Neuronal stem cell (in vitro differentiated cells): Measurements from ENCODE around the gene USPL1.
A peak's percentile ranks its signal among the peaks of the same experiment; 100 is the strongest.

Experiments
- DNase-seq: peaks from one replicate; pipeline ENCODE4 v3.0.0-alpha.2; 2013; ENCODE audit warnings: low spot score
- H2AFZ ChIP-seq: one replicate; pipeline ENCODE4 v1.6.1; 2013; ENCODE audit warnings: mild to moderate bottlenecking, low read length, inconsistent platforms
- H2AK5ac ChIP-seq: 2 replicates; pipeline ENCODE4 v1.6.1; 2013; ENCODE audit warnings: low read depth, mild to moderate bottlenecking, inconsistent platforms, low read length, moderate library complexity, mixed read lengths
- H2BK120ac ChIP-seq: 2 replicates; pipeline ENCODE4 v1.6.1; 2013; ENCODE audit warnings: low read depth, mild to moderate bottlenecking, inconsistent platforms, low read length, moderate library complexity, mixed read lengths
- H2BK12ac ChIP-seq: one replicate; pipeline ENCODE4 v1.6.1; 2013; ENCODE audit warnings: low read length, inconsistent platforms
- H2BK15ac ChIP-seq: 2 replicates; pipeline ENCODE4 v1.6.1; 2013; ENCODE audit warnings: mild to moderate bottlenecking, low read length, inconsistent platforms, mixed read lengths
- H2BK5ac ChIP-seq: one replicate; pipeline ENCODE4 v1.6.1; 2013; ENCODE audit warnings: inconsistent platforms, mild to moderate bottlenecking, low read length, moderate library complexity
- H3K14ac ChIP-seq: one replicate; pipeline ENCODE4 v1.6.1; 2013; ENCODE audit warnings: low read length, inconsistent platforms
- H3K18ac ChIP-seq: 2 replicates; pipeline ENCODE4 v1.6.1; 2013; ENCODE audit warnings: low read length, inconsistent platforms
- H3K23ac ChIP-seq: 2 replicates; pipeline ENCODE4 v1.6.1; 2013; ENCODE audit warnings: low read depth, mild to moderate bottlenecking, mixed read lengths, low read length, inconsistent platforms; ENCODE audit not compliant: poor library complexity
- H3K27ac ChIP-seq: replicated peaks from 3 replicates; pipeline ENCODE4 v1.5.1; 2013; ENCODE audit warnings: low read length, inconsistent platforms
- H3K27me3 ChIP-seq, 3 experiments: 2 replicates each; pipeline ENCODE4 v1.6.1; 2013; ENCODE audit warnings: low read length in 3 of 3, mild to moderate bottlenecking in 2 of 3, inconsistent platforms in 1 of 3, low read depth in 1 of 3, mixed read lengths in 1 of 3, moderate library complexity in 1 of 3; ENCODE audit not compliant: control insufficient read depth in 3 of 3, insufficient read depth in 3 of 3
- H3K36me3 ChIP-seq, 2 donors: replicated peaks in 1 of 2; 2 replicates each; pipeline ENCODE4 v1.6.1; 2013; ENCODE audit warnings: low read length in 2 of 2; ENCODE audit not compliant: control insufficient read depth in 2 of 2, insufficient read depth in 2 of 2
- H3K4ac ChIP-seq: 2 replicates; pipeline ENCODE4 v1.6.1; 2013; ENCODE audit warnings: inconsistent platforms, mild to moderate bottlenecking, low read length, moderate library complexity
- H3K4me1 ChIP-seq, 2 donors: 1 replicate in 1 of 2; 2 replicates in 1 of 2; pipeline ENCODE4 v1.6.1; 2013; ENCODE audit warnings: low read length in 2 of 2, low read depth in 1 of 2; ENCODE audit not compliant: control insufficient read depth in 2 of 2, insufficient read depth in 1 of 2
- H3K4me2 ChIP-seq: one replicate; pipeline ENCODE4 v1.6.1; 2013; ENCODE audit warnings: mild to moderate bottlenecking, low read length, inconsistent platforms; ENCODE audit not compliant: insufficient read depth, poor library complexity, severe bottlenecking
- H3K4me3 ChIP-seq, 2 donors: 2 replicates each; pipeline ENCODE4 v1.5.1; 2013; ENCODE audit warnings: low read length in 2 of 2, mild to moderate bottlenecking in 2 of 2, inconsistent platforms in 1 of 2, moderate library complexity in 1 of 2
- H3K79me1 ChIP-seq: one replicate; pipeline ENCODE4 v1.6.1; 2013; ENCODE audit warnings: low read depth, mild to moderate bottlenecking, inconsistent platforms, low read length, moderate library complexity
- H3K9ac ChIP-seq: one replicate; pipeline ENCODE4 v1.6.1; 2013; ENCODE audit warnings: mild to moderate bottlenecking, low read depth, low read length, inconsistent platforms; ENCODE audit not compliant: poor library complexity
- H3K9me3 ChIP-seq, 2 donors: replicated peaks in 1 of 2; 2 replicates each; pipeline versions ENCODE3 to v1.6.1; 2013; ENCODE audit warnings: low read length in 2 of 2, mild to moderate bottlenecking in 2 of 2, inconsistent platforms in 1 of 2, low read depth in 1 of 2, mixed read lengths in 1 of 2, moderate library complexity in 1 of 2; ENCODE audit not compliant: control insufficient read depth in 2 of 2, insufficient read depth in 1 of 2
- H4K8ac ChIP-seq: one replicate; pipeline ENCODE4 v1.6.1; 2013; ENCODE audit warnings: low read depth, mild to moderate bottlenecking, inconsistent platforms, low read length, moderate library complexity
- H4K91ac ChIP-seq: one replicate; pipeline ENCODE4 v1.6.1; 2013; ENCODE audit warnings: low read length, low read depth, mild to moderate bottlenecking, inconsistent platforms; ENCODE audit not compliant: poor library complexity
- WGBS, 2 donors: extraction: QIAGEN DNeasy Blood & Tissue Kit; methylation state at CpG; one replicate each; pipeline ENCODE4 v1.1.7; 2013; ENCODE audit warnings: missing lambda C conversion rate in 2 of 2, mixed read lengths in 1 of 2; ENCODE audit not compliant: insufficient read length in 2 of 2, insufficient replicate concordance in 1 of 2; ENCODE audit errors: extremely low coverage in 2 of 2; 5-methylcytosine and 5-hydroxymethylcytosine counted together

Gene USPL1

DNA sequence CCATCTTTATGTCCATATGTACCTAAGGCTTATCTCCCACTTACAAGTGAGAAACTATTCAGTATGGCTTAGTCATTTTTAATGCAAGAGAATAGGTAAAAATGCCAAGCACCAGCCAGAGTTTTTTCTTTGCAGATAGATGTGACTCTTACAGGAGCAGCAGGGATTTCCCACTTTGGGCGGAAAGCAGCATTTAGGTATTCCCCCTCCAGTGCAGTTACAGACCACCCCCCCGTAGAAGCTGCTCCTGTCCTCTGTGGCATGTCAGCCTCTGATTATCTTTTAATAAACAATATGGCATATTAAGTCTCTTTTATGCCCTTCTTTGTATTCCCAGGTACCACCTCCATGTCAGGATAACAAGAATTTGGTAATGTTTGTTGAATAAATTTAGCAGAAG lies 24.7 kb upstream of the USPL1 start:
- no peaks in the 10 kb centered on the region for H3K36me3 ChIP-seq
- no peak overlapping the region for H3K4ac ChIP-seq
- H3K4me3 ChIP-seq = no peak overlapping the region
- no peak overlapping the region for H3K18ac ChIP-seq
- WGBS, 2 donors = no CpG with 5 or more reads among the region's 2 CpGs
- no peak overlapping the region for H4K8ac ChIP-seq
- H2BK15ac ChIP-seq = no peak overlapping the region
- H2BK12ac ChIP-seq = no peak overlapping the region
- no peaks in the 10 kb centered on the region for H3K9me3 ChIP-seq
- no peak overlapping the region for H4K91ac ChIP-seq
- no peak overlapping the region for H2AK5ac ChIP-seq
- H3K23ac ChIP-seq = no peak overlapping the region
- H3K27ac ChIP-seq = no peak overlapping the region
- no peak overlapping the region for H3K14ac ChIP-seq
- no peak for DNase-seq
- H3K79me1 ChIP-seq = no peaks in the 10 kb centered on the region
- H3K27me3 ChIP-seq = no peaks in the 10 kb centered on the region
- no peak overlapping the region for H2BK5ac ChIP-seq
- no peak overlapping the region for H2BK120ac ChIP-seq
- H3K4me2 ChIP-seq = no peak overlapping the region
- no peak overlapping the region for H2AFZ ChIP-seq
- H3K4me1 ChIP-seq = no peaks in the 10 kb centered on the region
- H3K9ac ChIP-seq = no peak overlapping the region

DNA sequence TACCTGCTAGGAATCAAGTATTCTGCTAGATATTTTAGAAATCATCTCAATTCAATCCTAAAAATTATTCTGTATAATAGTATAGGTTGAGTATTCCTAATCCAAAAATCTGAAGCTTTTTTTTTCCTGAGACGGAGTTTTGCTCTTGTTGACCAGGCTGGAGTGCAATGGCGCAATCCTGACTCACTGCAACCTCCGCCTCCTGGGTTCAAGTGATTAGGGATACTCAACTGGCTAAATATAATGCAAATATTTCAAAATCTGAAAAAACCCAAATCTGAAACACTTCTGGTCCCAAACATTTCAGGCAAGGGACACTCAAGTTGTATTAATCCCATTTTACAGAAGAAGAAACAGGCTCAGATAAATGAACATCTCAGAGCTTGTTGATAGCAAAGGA lies 17.2 kb upstream of the USPL1 start:
- no peak overlapping the region for H3K18ac ChIP-seq
- no peak overlapping the region for H3K4me3 ChIP-seq
- H3K9ac ChIP-seq = no peak overlapping the region
- no peak overlapping the region for H2BK120ac ChIP-seq
- H3K36me3 ChIP-seq = no peaks in the 10 kb centered on the region
- peaks cover 0 to 3% of the 10 kb centered on the region in 2 donors for H3K4me1 ChIP-seq
- H3K4ac ChIP-seq = no peak overlapping the region
- no peak overlapping the region for H4K91ac ChIP-seq
- WGBS, 2 donors = no CpG with 5 or more reads among the region's 3 CpGs
- no peak overlapping the region for H3K23ac ChIP-seq
- H2AFZ ChIP-seq = no peak overlapping the region
- no peak overlapping the region for H2BK15ac ChIP-seq
- H2BK12ac ChIP-seq = no peak overlapping the region
- H2AK5ac ChIP-seq = no peak overlapping the region
- no peak for DNase-seq
- no peaks in the 10 kb centered on the region for H3K27me3 ChIP-seq
- no peak overlapping the region for H3K14ac ChIP-seq
- H2BK5ac ChIP-seq = no peak overlapping the region
- no peaks in the 10 kb centered on the region for H3K9me3 ChIP-seq
- peaks cover 2% of the 10 kb centered on the region for H3K79me1 ChIP-seq
- H3K4me2 ChIP-seq = no peak overlapping the region
- H4K8ac ChIP-seq = no peak overlapping the region
- no peak overlapping the region for H3K27ac ChIP-seq

DNA sequence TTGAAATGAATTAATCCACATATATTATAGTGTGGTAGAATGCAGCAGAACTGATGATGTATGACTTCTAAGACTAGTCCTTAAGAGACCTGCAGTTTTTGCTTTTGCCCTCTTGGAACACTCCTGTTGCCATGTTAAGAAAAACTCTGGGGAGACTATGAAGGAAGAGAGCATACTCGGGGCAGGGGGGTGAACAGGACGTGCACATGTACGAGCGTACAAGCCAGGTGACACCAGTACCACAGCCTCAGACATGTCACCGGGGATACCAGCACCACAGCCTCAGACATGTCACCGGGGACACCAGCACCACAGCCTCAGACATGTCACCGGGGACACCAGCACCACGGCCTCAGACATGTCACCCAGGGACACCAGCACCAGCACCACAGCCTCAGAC lies 15.9 kb upstream of the USPL1 start:
- Histone ChIP-seq H3K9ac (no peak overlapping the region), H3K27me3 (no peaks in the 10 kb centered on the region), H3K18ac (peak overlapping the region; percentile 65), H3K4me3 (peak overlapping the region in 1 of 2 donors; percentile 54), H3K14ac (no peak overlapping the region), H3K4me1 (peaks cover 0 to 3% of the 10 kb centered on the region in 2 donors), H3K9me3 (no peaks in the 10 kb centered on the region), H2AK5ac (no peak overlapping the region), H3K4ac (no peak overlapping the region), H3K23ac (no peak overlapping the region), H3K4me2 (no peak overlapping the region), H2BK120ac (no peak overlapping the region), H3K27ac (no peak overlapping the region), H2BK12ac (no peak overlapping the region), H2BK5ac (no peak overlapping the region), H3K36me3 (no peaks in the 10 kb centered on the region), H4K8ac (peak overlapping the region; percentile 96), H2AFZ (no peak overlapping the region), H3K79me1 (peaks cover 2% of the 10 kb centered on the region), H4K91ac (no peak overlapping the region), H2BK15ac (no peak overlapping the region)
- no peak for DNase-seq
- no CpG with 5 or more reads among the region's 8 CpGs for WGBS, 2 donors

DNA sequence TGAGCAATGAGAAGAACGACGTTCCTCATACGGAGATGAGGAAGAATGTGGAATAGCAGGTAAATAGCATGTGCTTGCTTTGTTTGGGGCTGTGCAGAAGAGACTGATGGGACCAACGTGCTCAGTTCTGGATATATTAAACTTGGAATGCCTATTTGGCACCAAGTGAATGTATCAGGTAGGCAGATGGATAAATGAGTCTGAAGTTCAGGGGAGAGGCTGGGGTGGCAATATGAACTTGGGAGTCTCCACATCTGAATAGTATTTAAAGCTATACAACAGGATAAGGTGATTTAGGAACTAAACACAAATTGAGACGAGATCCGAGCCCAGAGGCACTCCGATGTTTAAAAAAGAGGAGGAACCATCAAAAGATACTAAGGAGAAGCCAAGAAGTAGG lies 12.7 kb upstream of the USPL1 start:
- Histone ChIP-seq H3K4ac (no peak overlapping the region), H2AK5ac (no peak overlapping the region), H3K4me1 (no peaks in the 10 kb centered on the region), H4K91ac (no peak overlapping the region), H3K14ac (no peak overlapping the region), H2BK5ac (no peak overlapping the region), H3K4me2 (no peak overlapping the region), H2BK15ac (no peak overlapping the region), H3K27ac (no peak overlapping the region), H2BK12ac (no peak overlapping the region), H3K23ac (no peak overlapping the region), H3K4me3 (no peak overlapping the region), H2BK120ac (no peak overlapping the region), H3K79me1 (peaks cover 2% of the 10 kb centered on the region), H3K27me3 (no peaks in the 10 kb centered on the region), H3K9ac (no peak overlapping the region), H4K8ac (no peak overlapping the region), H3K36me3 (no peaks in the 10 kb centered on the region), H3K18ac (no peak overlapping the region), H3K9me3 (no peaks in the 10 kb centered on the region), H2AFZ (no peak overlapping the region)
- no peak for DNase-seq
- WGBS, 2 donors = no CpG with 5 or more reads among the region's 7 CpGs
